ENCODE results near the gene BAZ2B.

The BAZ2B gene

GRCh38 chr2:159508140-159508539, 108.2 kb downstream of the BAZ2B start:
- DNase-seq (ENCODE audit: extremely low read depth, low read depth) = no peak
- no peak for TF ChIP-seq CTCF (IDR thresholded peaks at IDR 0.05; ENCODE audit: low read depth, low read length, missing control alignments)
- no peak overlapping the region for H3K4me3 ChIP-seq (replicated peaks; ENCODE audit: low read depth, low read length)

- DNase-seq (ENCODE audit: extremely low read depth, low read depth) = no peak
- no peak overlapping the region for H3K4me3 ChIP-seq (replicated peaks; ENCODE audit: low read depth, low read length)
- TF ChIP-seq CTCF (IDR thresholded peaks at IDR 0.05; ENCODE audit: low read depth, low read length, missing control alignments) = no peak
Observed at GRCh38 chr2:159506764-159507440, 109.4 kb downstream of the BAZ2B start.

- DNase-seq (ENCODE audit: extremely low read depth, low read depth) = no peak
- no peak overlapping the region for H3K4me3 ChIP-seq (replicated peaks; ENCODE audit: low read depth, low read length)
- no peak for TF ChIP-seq CTCF (IDR thresholded peaks at IDR 0.05; ENCODE audit: low read depth, low read length, missing control alignments)
Observed at GRCh38 chr2:159506202-159506601, 110.1 kb downstream of the BAZ2B start.

- no peak for DNase-seq (ENCODE audit: extremely low read depth, low read depth)
- no peak for TF ChIP-seq CTCF (IDR thresholded peaks at IDR 0.05; ENCODE audit: low read depth, low read length, missing control alignments)
- no peak overlapping the region for H3K4me3 ChIP-seq (replicated peaks; ENCODE audit: low read depth, low read length)
Observed at GRCh38 chr2:159505196-159505595, 111.2 kb downstream of the BAZ2B start.

- no peak for DNase-seq (ENCODE audit: extremely low read depth, low read depth)
- no peak for TF ChIP-seq CTCF (IDR thresholded peaks at IDR 0.05; ENCODE audit: low read depth, low read length, missing control alignments)
Observed at GRCh38 chr2:159501743-159502142, 114.6 kb downstream of the BAZ2B start.

DNA sequence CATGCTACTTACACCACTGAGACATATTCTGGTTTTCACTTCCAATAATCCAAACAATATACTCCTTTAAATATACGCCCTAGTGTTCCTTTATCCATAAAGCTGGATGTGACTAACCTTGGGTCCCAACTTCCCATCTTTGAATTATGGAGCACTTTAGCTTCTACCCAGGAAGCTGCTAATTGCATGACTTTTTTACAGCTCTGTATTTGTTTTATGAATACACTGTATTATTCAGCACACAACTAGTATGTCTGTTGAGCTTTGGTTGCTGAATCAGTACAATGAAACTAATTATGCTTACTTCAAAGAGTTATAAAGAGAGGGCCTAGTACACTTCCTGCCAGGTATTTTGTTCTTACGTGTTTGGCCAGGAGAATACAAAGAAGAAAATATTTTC, 118.5 kb downstream of the BAZ2B start:
- no peak for TF ChIP-seq CTCF (IDR thresholded peaks at IDR 0.05; ENCODE audit: low read depth, low read length, missing control alignments)
- DNase-seq (ENCODE audit: extremely low read depth, low read depth) = no peak
- no peak overlapping the region for H3K4me3 ChIP-seq (replicated peaks; ENCODE audit: low read depth, low read length)

More at GRCh38 chr2:159501743-159502142, 114.6 kb downstream of the BAZ2B start:
- no peak overlapping the region for H3K4me3 ChIP-seq (replicated peaks; ENCODE audit: low read depth, low read length)

- TF ChIP-seq CTCF (IDR thresholded peaks at IDR 0.05; ENCODE audit: low read depth, low read length, missing control alignments) = no peak
- DNase-seq (ENCODE audit: extremely low read depth, low read depth) = peak; percentile 76
- no peak overlapping the region for H3K4me3 ChIP-seq (replicated peaks; ENCODE audit: low read depth, low read length)
Observed at GRCh38 chr2:159497256-159497655, 119.1 kb downstream of the BAZ2B start.
